A549 (cell line): ENCODE data around the gene SPINK7.

Source experiments
- BHLHE40 ChIP-seq: IDR thresholded peaks from 2 replicates; pipeline ENCODE4 v1.6.1; 2012; ENCODE audit warnings: low read depth, low read length, inconsistent platforms
- CHD2 ChIP-seq: fragments of 150-350 bp; IDR thresholded peaks from 2 replicates; pipeline ENCODE4 v1.6.1; 2014; ENCODE audit warnings: low read length; ENCODE audit not compliant: partially characterized antibody
- EHMT2 ChIP-seq: fragments of 200-600 bp; sonication (generic); IDR thresholded peaks from 2 replicates; pipeline ENCODE4 v1.6.1; 2016; ENCODE audit warnings: antibody characterized with exemption, low read depth, mild to moderate bottlenecking, moderate library complexity
- KDM1A ChIP-seq: fragments of 200-600 bp; sonication (generic); IDR thresholded peaks from 2 replicates; pipeline ENCODE4 v1.6.1; 2016; ENCODE audit warnings: low read depth, mild to moderate bottlenecking
- KDM5A ChIP-seq: fragments of 200-600 bp; sonication (generic); IDR thresholded peaks from 2 replicates; pipeline ENCODE4 v1.6.1; 2016; ENCODE audit warnings: antibody characterized with exemption, mild to moderate bottlenecking
- MAFK ChIP-seq: fragments of 450-650 bp; IDR thresholded peaks from 2 replicates; pipeline ENCODE4 v1.6.1; 2014; ENCODE audit not compliant: partially characterized antibody
- RFX5 ChIP-seq: fragments of 450-650 bp; IDR thresholded peaks from 2 replicates; pipeline ENCODE4 v1.7.1; 2014; ENCODE audit warnings: antibody characterized with exemption, mild to moderate bottlenecking, moderate library complexity
- TP53 ChIP-seq: fragments of 250-450 bp; sonication (Bioruptor Pico); IDR thresholded peaks from 2 replicates; pipeline ENCODE4 v1.5.0; 2021; ENCODE audit warnings: mild to moderate bottlenecking, moderate library complexity
- ZFP36 ChIP-seq: fragments of 450-650 bp; IDR thresholded peaks from 2 replicates; pipeline ENCODE4 v1.6.1; 2014; ENCODE audit warnings: borderline replicate concordance; ENCODE audit not compliant: partially characterized antibody
- TF ChIP-seq, protein P1 (sequence below): fragments of >200 bp; sonication (Bioruptor Twin); formaldehyde crosslinking; IDR thresholded peaks from 3 replicates; pipeline ENCODE4 v1.5.1; 2016
- TF ChIP-seq, protein P2 (sequence below): IDR thresholded peaks from 2 replicates; pipeline ENCODE4 v1.6.1; 2012
- TF ChIP-seq, protein P3 (sequence below): IDR thresholded peaks from 2 replicates; pipeline ENCODE4 v1.6.1; 2012
- TF ChIP-seq, protein P4 (sequence below): fragments of 250-450 bp; sonication (Bioruptor Pico); IDR thresholded peaks from 2 replicates; pipeline ENCODE4 v1.5.0; 2021; ENCODE audit warnings: mild to moderate bottlenecking, moderate library complexity, borderline replicate concordance

DNA sequence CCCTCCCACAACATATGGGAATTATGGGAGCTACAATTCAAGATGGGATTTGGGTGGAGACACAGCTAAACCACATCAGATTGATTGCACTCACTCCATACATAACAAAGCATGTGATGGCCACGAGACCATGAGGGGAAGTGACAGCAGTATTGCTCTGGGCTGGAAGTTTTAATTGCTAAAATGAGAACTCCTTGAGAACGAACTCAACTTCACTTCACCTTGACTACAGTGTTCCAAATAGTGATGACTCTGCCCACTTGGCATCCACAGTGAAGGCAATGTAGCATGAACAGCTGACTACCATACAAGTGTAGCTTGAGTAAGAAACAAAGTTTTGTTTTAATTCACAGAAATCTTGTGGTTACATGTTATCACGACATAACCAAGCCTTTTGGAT lies 739 bp upstream of the SPINK7 start:
- TF ChIP-seq, protein P1, sequence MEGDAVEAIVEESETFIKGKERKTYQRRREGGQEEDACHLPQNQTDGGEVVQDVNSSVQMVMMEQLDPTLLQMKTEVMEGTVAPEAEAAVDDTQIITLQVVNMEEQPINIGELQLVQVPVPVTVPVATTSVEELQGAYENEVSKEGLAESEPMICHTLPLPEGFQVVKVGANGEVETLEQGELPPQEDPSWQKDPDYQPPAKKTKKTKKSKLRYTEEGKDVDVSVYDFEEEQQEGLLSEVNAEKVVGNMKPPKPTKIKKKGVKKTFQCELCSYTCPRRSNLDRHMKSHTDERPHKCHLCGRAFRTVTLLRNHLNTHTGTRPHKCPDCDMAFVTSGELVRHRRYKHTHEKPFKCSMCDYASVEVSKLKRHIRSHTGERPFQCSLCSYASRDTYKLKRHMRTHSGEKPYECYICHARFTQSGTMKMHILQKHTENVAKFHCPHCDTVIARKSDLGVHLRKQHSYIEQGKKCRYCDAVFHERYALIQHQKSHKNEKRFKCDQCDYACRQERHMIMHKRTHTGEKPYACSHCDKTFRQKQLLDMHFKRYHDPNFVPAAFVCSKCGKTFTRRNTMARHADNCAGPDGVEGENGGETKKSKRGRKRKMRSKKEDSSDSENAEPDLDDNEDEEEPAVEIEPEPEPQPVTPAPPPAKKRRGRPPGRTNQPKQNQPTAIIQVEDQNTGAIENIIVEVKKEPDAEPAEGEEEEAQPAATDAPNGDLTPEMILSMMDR = no peak
- no peak for TF ChIP-seq MAFK
- TF ChIP-seq, protein P2, sequence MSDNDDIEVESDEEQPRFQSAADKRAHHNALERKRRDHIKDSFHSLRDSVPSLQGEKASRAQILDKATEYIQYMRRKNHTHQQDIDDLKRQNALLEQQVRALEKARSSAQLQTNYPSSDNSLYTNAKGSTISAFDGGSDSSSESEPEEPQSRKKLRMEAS = no peak
- TF ChIP-seq, protein P3, sequence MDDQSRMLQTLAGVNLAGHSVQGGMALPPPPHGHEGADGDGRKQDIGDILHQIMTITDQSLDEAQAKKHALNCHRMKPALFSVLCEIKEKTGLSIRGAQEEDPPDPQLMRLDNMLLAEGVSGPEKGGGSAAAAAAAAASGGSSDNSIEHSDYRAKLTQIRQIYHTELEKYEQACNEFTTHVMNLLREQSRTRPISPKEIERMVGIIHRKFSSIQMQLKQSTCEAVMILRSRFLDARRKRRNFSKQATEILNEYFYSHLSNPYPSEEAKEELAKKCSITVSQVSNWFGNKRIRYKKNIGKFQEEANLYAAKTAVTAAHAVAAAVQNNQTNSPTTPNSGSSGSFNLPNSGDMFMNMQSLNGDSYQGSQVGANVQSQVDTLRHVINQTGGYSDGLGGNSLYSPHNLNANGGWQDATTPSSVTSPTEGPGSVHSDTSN = no peak
- no peak for TF ChIP-seq KDM1A
- no peak for TF ChIP-seq RFX5
- TF ChIP-seq EHMT2 = no peak
- TF ChIP-seq BHLHE40 = no peak
- no peak for TF ChIP-seq CHD2
- TF ChIP-seq, protein P4, sequence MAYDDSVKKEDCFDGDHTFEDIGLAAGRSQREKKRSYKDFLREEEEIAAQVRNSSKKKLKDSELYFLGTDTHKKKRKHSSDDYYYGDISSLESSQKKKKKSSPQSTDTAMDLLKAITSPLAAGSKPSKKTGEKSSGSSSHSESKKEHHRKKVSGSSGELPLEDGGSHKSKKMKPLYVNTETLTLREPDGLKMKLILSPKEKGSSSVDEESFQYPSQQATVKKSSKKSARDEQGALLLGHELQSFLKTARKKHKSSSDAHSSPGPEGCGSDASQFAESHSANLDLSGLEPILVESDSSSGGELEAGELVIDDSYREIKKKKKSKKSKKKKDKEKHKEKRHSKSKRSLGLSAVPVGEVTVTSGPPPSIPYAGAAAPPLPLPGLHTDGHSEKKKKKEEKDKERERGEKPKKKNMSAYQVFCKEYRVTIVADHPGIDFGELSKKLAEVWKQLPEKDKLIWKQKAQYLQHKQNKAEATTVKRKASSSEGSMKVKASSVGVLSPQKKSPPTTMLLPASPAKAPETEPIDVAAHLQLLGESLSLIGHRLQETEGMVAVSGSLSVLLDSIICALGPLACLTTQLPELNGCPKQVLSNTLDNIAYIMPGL (CRISPR knock-in tag) = no peak
- no peak for TF ChIP-seq KDM5A
- TF ChIP-seq ZFP36 = no peak
- no peak for TF ChIP-seq TP53
